ENCODE data around the gene ZFC3H1.

Gene ZFC3H1

DNA sequence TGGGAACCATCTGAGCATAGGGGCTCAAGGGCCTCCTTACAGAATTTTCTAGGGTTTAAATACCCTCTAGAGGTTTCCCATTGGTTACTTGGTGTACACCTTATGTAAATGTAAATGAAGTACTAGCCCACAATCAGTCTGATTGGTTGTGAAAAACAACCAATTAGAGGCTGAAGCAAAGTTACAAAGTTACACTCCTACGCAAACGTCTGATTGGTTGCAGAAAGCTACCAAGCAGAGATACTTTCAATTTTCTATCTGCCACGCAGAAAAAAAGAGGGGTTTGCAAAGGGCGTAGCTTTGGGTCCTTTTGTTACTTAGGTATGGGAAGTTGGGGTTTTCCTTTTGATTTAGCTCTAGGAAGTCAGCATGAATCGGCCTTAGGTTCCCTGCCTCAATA lies 20.4 kb upstream of the ZFC3H1 start:
- DNase-seq (ENCODE audit: low read depth), result no peak

DNA sequence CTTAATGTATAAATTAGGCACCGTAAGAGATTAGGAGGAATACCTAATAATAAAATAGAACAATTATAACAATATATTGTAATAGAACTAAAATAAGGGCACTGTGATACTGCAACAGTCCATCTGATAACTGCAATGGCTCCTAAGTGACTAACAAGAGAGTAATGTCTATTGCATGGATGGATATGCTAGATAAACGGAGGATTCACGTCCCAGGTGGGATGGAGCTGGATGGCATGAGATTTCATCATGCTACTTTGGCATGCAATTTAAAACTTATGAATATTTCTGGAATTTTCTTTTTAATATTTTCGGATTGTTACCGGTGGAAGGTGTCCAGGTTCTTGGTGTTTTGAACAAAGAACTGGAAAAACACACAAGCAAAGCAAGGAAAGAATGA lies 20.0 kb upstream of the ZFC3H1 start:
- no peak for DNase-seq (ENCODE audit: low read depth)

DNA sequence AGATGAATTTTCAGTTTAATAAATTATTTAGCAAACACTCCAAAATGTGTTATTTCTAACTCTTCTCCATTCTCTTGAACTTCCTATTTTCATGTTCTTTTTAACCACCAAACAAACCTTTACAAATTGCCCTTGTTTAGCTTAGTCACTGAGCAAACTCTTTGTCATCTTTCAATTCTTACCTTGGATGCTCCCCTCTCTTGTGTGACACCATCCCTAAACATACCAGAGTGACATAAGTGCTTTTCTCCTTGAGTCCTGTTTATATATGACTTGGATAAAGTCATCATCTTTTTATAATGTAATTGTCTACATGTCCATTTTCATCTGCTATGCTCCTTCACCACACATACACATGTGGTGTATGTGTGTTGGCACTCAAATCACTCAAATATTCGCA lies 18.8 kb upstream of the ZFC3H1 start:
- no peak for DNase-seq (ENCODE audit: low read depth)

DNA sequence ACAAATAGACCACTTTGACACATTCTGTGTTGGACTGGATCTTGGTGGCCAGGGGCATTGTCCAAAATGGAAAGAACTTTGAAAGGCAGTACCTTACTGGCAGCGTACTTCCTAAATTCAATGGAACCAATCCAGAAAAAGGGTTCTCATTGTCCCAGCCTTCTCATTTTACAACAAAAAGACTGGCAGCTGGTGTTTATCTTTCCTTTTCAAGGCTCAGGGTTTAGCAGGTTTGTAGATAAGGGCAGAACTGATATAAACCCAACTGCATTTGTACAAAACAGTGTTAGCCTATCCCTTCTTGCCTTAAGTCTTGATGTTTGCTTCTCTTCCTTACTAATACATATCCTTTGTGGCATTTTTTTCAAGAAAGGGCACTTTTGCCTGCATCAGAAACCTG lies 8.2 kb upstream of the ZFC3H1 start:
- DNase-seq (ENCODE audit: low read depth), result no peak

DNA sequence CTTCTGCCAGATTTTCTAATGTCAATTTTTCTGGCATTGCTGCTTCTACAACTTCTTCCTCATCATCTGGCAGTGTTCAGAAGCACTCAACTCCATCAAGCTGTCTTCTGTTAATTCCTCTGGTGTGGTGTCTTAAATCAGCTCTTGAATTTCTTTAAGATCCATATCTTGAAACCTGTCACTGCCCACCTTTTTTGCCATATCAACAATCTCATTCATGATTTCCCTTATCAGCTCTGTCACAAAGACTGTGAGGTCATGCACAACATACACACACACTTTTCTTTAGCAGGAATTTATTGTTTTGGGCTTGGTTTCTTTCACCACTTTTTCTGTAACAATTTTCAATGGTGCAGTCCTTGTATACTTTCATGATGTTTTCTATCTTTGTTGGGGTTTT lies 7.7 kb upstream of the ZFC3H1 start:
- no peak for DNase-seq (ENCODE audit: low read depth)

DNA sequence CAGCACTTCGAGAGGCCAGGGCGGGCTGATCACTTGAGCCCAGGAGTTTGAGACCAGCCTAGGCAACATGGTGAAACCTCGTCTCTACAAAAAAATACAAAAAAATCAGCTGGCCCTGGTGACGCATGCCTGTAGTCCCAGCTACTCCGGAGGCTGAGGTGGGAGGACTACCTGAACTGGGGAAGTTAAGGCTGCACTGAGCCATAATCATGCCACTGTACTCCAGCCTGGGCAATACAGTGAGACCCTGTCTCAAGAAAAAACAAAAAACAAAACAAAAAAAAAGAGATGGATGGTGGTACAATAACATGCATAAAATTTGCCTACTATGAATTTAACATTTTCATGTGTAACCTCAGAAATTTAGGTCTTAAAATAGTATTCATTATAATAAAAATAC lies 2.6 kb upstream of the ZFC3H1 start:
- DNase-seq (ENCODE audit: low read depth), result no peak

DNA sequence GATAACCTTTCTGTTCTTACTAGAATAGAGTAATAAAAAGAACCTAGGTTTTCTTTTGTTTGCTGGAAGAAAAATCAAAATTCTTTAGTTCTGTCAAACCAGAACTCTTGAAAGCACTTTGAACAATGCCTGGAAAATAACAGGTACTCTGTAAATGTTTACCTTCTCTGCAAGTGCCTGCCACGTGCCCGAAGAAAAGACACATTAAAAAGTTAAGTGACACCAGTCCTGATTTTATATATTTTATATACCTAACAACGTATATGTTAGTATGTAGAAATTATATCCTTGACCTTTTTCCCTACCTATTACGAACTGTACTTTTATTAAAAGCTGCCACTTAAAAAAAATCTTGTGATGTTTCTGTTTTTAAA lies 1.4 kb upstream of the ZFC3H1 start:
- DNase-seq (ENCODE audit: low read depth), result no peak

DNA sequence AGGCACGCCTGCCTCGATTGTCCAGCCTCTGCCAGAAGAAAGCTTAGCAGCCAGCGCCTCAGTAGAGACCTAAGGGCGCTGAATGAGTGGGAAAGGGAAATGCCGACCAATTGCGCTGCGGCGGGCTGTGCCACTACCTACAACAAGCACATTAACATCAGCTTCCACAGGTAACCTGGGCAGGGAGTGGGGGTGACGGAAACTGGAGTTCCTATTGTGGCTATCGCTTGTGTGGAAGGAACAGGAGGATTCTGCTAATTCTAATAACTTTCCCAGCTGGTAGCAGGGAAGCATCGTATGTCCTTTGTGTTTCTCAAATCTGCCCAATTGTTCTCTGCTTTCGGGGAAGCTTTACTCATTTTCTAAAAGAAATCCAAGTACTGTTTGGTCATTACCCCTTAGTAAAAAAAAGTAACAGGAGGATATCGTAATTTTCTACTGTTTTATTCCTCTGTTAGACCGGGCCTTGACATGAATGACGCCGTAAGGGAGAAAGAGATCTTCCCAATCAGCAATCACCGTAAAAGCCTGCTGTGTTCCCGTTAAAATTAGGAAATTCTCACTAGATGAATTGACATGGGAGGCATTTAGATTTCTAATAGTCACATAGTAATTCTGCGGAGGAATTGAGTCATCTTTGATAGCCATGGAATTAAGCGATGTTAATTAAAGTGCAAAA lies 902 bp upstream of the ZFC3H1 start:
- DNase-seq (ENCODE audit: low read depth), result no peak

DNA sequence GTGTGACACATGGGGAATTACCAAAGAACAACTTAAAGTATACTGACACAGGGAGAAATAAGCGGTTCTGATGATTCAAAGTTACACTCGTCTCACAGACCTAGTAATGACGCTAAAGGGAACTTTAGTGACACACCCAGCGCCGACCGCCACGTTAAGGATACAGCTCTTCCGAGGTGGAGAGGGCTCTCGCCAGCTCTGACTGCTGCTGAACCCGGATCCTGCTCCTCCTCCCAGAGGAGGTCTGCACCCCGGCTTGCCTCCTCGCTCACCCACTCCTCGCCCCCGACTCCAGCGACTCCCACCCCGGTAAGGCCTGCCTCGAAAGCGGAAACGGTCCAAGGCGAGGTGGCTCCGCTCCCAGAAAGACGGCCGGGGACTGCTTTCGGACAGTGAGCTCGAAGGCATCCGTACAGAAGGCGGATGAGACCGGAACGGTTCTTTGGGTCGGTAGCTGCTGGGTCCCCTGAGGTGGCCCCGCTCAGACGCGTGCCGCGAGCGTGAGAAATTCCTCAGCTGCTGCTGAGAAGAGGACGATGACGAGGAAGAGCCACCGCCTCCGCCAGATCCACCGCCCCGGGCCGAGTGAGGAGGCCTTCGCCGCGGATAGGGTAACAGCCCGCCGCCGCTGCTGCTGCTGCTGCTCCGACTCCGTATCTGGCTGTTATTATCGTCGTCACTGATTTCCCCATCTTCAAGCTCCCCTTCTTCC lies 643 bp downstream of the ZFC3H1 start:
- peak; percentile 59 for DNase-seq (ENCODE audit: low read depth)

DNA sequence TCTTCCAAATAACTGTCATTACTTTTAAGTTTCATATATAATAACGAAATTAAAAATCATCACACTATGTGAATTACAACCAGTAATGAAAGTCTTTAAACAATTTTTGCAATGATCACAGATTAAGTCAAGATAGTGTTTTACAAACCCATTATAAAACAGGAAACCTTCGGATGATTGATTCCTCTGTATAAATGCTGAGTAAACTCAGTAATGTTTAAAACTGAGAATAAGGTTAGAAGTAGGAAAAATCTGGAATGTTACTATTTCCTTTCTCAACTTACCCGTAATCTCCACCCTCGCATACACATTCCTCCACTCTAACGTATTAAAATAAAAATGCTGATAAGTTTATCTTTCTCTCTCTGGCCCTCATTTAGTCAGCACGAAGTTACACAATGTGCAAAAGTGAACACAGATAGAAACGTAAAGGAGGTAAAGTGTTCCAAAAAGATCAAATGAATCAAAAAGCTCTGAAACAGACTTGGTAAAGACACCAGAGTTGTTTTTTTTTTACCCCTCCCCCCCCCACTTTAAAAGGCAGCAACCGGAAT lies 1.6 kb downstream of the ZFC3H1 start:
- DNase-seq (ENCODE audit: low read depth), result no peak

DNA sequence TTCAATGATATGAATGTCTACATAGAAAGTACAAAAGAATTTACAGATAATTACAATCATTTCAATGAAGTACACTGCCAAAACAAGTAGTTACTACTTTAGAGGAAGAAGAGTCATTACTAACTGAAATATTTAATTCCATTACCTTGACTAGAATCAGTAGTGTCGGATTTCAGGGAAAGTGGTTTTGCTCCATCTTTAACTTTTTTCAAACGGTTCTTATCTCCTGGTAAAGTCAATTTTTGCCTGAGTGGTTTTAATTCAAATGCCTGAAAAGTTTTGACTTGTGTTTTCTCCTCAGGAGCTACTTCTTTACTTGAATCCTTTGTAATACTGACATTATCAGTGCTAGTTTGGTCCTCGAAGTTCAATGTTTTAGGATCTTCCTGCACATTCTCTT lies 6.9 kb downstream of the ZFC3H1 start:
- DNase-seq (ENCODE audit: low read depth), result no peak

DNA sequence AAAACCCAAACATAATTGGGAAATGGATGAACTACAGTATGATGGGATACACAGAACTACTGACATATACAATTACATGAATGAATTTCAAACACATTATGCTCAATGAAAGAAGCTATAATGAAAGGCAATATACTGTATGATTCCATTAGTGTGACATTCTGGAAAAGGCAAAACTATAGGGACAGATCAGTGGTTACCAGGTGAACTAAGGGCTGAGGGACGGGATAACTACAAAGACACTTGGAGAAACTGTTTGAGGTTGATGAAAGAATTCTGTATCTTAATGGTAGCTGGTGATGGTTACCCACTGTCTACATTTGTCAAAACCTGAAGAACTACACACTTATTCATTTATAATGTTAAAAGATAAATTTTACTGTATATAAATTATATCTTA lies 7.7 kb downstream of the ZFC3H1 start:
- no peak for DNase-seq (ENCODE audit: low read depth)

DNA sequence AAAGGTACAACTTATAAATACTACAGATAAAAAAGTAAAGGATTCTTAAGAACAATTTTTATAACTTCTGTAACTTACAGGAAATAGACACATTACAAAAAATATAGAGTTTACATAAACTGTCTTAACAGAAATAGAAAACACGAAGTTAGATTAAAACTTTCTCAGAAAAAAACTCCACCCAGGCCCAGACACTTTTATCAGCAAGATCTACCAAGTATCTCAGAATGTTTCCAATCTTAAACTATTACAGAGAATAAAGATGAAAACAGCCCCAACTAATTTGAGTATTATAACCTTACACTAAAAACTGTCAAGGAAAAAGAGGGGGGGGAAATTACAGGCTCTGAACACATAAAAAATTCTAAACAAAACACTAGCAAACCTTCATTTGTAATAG lies 8.2 kb downstream of the ZFC3H1 start:
- DNase-seq (ENCODE audit: low read depth), result no peak

DNA sequence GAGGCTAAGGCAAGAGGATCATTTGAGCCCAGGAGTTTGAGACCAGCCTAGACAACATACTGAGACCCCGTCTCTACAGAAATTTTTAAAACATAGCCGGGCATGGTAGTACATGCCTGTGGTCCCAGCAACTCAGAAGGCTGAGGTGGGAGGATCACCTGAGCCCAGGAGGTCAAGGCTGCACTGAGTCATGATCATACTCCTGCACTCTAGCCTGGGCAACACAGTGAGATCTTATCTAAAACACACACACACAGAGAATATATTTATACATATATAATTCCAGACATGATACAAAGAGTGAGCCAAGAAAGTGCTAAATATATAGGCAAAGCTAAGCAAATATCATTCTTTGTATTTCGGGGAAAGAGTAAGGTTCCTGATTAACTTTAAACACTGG lies 9.4 kb downstream of the ZFC3H1 start:
- no peak for DNase-seq (ENCODE audit: low read depth)

DNA sequence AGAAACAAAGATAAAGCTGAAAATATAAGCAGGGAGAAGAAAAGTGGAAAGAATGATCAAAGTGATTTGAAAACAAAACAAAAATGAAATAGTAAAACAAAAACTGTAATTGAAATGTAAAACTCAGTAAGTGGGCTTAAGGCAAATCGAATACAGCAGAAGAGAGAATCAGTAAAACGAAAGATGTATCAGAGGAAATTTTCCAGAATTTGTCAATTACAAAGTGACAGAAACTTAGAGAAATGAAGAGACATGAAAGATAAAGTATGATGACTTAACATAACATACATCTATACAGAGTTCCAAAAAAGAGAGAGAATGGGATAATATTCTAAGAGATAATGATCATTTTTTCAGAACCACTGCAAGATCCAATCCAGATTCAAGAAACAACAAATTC lies 10.5 kb downstream of the ZFC3H1 start:
- no peak for DNase-seq (ENCODE audit: low read depth)

DNA sequence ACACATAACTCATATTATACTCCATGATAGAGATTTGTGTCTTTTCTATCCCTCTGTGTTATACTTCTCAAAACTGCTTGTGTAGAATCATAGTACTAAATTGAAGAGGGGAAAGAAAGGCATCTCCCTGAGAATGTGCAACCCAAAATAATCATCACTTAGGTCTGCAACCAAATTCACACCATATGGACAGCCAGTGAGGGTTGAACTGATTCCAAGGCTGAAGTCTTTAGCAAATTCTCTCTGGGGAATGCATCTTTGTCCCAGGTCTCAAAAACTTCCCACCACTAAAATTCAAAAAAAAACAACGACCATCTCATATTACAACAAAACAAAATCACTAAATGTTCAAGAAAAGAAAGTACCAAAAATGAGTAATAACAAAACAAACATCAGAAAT lies 11.0 kb downstream of the ZFC3H1 start:
- no peak for DNase-seq (ENCODE audit: low read depth)

DNA sequence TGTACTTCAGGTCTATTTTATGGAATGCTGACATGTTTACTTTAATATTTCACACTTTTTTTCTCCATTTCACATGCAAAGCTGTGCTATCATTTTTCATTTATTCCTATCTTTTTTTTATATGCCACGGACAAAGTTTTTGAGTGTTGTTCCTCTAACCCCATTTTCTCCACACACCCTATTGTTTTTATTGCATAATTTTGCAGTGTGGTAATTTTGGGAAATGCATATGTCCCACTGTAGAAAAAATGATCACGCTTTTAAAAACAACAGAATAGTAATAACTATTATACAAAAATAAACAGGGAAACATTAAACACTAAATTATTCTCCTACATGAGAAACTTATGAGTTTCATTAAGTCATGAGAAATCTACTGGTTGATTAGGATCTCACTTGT lies 14.2 kb downstream of the ZFC3H1 start:
- no peak for DNase-seq (ENCODE audit: low read depth)

DNA sequence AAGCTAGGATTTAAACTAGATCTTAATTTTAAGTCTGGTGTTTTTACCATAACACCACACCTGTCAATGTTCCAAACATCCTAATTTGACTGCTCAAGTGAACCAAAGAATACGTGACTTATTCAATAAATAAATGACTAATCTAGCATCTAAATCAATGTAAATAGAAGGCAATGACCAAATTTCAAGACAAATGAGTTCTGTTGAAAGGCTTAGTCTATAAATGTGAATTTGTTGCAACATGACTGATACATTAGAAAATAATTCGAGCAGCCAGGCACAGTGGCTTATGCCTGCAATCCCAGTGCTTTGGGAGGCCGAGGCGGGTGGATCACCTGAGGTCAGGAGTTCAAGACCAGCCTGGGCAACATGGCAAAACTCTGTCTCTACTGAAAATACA lies 15.1 kb downstream of the ZFC3H1 start:
- no peak for DNase-seq (ENCODE audit: low read depth)

DNA sequence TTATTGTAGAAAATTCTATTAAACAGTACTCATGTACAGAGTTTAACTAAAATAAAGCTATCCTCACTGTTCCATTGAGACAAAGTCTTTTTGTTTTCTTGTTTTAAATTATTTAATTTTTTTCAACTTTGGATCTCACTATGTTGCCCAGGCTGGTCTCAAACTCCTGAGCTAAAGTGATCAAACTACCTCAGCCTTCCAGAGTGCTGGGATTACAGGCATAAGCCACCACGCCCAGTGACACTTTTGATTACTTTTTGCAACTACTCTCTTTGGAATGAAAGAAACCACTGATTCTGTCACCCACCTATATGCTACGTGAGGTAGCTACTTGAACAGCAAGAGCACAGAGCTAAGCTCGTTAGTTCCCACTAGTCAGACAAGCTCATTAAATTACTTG lies 17.1 kb downstream of the ZFC3H1 start:
- DNase-seq (ENCODE audit: low read depth), result no peak

DNA sequence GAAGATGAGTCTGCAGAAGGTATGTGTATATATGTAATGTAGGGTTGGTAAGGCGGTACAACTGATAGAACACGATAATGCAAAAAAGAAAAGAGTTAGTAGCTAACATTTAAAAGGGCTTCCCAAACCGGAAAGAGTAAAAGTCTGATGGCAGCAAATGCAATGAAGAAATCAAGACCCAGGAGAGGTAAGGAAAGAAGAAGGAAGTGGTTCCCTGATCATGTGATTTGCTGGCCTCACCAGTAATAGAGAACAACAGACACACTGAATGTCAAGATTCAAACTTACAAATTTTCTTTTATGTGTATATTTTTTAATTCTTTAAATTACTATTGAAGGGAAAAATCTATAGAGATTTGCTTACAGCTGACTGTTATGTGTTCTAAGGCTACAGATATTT lies 18.4 kb downstream of the ZFC3H1 start:
- DNase-seq (ENCODE audit: low read depth), result no peak

DNA sequence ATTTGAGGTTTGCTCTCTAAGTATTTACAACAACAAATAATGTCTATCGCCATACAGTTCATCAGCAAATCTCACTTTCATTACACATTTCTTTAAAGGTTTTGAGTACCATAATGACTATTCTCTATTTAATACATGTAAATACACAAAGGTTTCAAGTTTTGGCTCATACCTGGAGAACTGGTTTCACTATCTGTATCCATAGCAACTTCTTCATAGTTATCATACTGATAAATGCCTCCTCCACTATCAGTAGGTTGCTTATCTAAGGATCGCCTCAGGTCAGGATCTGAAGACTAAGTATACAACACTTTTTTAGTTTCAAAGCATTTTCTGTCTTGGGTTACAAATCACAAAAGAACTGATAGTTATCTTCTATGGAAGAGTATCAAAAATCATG lies 21.4 kb downstream of the ZFC3H1 start:
- DNase-seq (ENCODE audit: low read depth), result no peak

DNA sequence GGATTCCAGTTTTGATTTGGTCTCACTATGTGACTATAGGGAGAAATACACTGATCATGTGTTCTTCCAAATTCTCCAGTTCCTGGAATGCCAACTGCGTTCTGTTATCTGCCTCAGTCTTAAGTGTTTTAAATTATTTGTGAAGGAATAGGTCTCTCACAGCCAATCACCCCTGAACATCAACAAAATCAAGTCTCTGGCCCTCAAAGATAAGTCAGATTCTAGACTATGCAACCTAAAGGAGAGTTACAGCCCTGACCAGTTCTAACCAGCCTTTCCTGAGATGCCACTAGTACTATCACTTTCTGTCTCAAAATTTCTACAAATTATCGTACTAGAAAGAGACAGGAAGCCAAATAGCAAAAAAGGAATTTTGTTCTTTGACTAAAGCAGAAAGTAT lies 22.3 kb downstream of the ZFC3H1 start:
- no peak for DNase-seq (ENCODE audit: low read depth)

DNA sequence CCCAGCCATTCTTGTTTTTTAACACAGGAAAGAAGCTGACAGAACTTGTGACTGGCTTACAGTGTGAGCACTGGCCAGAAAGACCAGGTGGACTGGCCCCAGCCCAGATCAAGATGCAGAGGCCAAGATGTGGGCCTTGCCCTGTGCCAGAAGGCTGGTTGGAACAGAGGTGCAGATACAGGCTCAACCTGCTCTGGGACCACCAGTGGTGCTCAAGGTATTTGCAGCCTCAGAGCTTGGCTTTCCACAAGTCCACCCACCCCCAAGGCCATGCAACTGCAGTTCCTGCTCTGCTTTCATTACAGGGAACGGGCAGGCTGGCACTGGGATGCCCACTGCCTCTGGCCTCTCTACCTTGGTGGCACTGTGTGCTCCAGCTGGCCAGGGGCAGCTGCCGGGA lies 23.3 kb downstream of the ZFC3H1 start:
- DNase-seq (ENCODE audit: low read depth), result no peak

DNA sequence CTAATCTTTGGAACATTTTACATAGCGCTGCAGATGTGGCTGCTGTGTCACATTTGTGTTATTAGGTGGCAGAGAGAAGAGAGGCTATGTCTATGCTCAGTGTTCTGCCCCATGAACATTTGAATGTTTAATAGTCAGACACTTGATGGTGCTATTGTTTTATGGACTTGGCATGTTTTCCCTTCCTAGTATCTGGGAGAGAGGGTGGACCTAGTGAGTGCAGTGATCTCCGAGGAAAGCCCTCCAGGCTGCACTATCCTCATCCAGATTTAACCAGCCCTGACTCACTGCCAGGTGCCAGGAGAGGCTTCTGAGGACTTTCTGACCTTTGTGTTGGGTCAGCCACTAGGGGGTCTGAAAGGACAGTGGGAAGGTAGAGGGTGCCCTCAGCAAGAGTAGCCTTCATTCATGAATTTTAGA lies 24.3 kb downstream of the ZFC3H1 start:
- no peak for DNase-seq (ENCODE audit: low read depth)
